ENCODE results near the gene ACSF3.
"Not testable (repeated sequence)": the region's sequence is repeated elsewhere in the genome, so short reads cannot be mapped to it uniquely, and the experiment has no call there.

The ACSF3 gene

GRCh38 chr16:89172171-89172527 lies 78.5 kb downstream of the ACSF3 start:
- no peak for DNase-seq

DNA sequence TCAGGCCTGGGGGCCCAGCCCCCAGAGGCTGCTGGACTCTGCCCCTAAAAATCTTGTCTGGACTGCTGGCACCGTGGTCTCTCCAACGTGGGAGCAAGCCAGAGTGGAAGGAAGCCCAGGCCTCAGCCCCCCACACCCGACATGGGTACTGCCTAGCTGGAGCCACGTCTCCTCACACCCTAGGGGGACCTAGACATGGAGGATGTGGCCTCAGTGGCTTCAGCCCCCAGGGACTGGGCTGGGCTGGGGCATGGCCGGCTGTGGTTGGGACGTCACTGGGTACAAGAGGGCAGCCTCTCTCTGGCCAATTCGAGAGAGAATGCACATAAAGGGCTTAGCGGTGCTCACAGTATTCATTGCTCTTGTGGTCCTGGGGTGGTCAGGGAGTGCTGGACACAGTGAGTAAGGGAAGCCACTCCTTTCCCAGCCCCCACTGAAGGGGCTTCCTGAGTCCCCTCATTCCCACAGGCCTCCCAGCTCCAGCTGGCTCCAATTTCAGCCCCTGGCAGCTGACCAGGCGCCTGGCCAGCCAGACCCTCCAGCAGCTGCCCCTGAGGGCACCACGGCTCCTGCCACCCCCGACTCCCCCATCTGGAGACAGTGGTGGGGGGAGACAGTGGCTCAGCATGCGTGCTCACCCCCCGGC lies 79.0 kb downstream of the ACSF3 start:
- no peak for DNase-seq

GRCh38 chr16:89173174-89173921 lies 79.7 kb downstream of the ACSF3 start:
- DNase-seq: no peak

DNA sequence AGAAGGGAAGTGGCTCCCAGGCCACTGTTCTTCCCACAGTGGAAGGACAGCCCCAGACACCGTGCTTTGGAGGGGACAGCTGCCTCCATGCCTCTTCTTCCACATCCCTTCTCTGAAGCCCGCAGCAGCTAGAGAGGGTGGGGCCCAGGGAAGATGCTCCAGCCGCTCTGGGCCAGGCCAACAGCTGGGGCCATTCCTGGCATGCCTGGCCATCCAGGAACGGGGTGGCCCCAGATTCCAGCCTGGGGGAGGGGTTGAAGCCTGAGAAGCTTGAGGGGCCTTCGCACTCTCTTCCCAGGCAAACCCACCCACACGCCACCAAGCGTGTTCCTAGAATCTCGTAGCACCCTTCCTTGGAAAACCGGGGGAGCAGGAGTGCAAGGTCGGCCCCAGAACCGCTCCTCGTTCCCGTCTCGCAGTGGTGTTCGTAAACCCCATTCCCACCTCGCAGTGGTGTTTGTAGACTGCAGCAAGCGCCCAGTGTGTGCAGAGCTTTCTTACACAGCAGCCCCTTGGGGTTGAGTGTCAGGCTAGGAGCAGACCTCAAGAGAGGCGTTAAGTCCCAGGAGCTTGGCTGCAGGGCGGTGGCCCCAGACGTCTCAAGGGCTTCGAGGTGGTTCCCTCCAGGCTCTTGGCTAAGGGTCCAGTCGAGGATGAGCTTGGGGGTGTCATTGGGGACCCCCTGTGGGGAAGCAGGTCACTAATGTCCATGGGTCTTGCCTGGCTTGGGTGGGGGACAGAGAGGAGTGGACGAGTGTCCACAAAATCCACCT lies 80.6 kb downstream of the ACSF3 start:
- DNase-seq: no peak

DNA sequence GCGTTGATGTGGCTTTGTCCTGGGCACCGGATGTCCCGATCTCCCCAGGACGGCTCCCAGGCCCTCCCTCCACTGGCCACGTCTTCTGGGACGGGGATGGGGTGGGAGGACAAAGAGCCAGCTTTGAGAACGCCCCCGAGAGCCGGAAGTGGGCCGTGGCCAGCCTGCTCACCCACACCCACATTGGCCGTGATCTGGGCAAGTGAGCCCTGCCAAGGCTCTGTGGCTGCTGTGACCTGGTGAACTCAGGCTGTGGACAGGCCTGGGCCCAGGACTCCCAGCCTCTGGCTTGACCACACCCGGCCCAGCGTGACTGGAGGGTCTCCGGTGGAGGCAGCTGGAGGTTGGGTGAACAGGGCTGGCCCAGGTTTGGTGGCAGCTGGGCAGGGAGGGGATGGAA lies 81.2 kb downstream of the ACSF3 start:
- DNase-seq: no peak

DNA sequence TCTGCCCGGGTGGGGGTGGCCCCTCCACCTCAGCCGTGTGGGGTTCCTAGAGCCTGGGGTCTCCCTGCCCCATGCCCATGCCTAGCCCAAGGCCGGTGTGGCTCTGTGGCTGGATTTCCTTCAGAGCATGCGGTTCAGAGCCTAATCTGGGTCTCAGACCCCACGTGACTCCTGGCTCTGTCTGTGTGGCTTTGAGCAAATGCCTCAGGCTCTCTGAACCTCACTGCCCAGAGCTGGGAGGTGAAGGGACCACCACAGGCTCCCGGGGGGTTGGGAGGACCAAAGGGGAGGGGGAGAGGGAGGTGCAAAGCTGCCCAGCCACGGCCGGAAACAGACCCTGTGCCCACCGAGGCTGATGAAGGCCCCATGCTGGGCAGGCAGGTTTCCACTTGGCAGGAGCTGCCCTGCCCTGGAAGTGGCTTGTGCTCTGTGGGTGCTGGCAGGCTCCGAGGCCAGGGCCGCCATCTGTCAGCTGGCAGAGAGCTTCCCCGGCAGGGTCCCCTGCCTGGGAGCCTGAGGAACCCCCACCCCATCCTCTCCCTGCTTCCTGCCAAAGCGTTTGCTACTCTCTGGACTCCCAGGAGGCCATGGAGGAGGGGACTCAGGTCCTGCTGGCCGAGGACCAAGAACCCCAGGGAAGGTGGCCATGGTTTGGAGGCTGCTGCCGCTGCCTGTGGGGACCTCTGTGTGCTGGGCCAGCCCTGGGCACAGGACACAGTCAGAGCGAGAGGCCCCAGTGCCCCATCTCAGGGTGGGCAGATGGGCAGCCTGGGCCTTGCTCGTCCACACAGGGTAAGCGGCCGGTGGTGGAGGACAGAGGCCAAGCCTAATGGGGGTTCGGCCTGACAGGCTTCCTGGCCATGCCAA lies 81.9 kb downstream of the ACSF3 start:
- no peak for DNase-seq

DNA sequence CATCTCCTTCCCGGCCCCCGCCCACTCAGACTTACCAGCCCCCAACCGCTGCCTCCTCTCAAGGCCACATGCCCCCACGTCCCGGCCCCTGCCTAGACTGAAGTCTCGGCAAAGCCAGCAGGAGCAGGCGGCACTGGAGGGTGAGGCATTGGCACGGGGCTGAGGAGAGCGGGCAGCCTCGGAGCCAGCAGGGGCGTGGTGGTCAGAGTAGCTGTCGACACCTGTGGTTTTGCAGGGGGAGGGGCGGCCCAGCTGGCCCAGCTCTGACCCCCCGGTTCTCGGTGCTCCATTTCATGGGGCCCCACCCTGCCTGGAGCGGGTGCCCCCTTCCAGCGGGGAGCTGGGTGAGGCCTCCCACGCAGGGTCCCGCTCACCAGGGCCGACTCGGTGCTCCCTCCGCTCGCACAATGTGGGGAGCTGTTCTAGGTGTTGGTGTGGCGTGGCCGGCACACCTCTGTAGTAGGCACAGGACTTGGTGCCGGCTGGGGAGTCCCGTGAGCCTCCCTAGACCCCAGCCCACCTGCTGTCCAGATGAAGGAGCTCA lies 82.6 kb downstream of the ACSF3 start:
- no peak for DNase-seq

DNA sequence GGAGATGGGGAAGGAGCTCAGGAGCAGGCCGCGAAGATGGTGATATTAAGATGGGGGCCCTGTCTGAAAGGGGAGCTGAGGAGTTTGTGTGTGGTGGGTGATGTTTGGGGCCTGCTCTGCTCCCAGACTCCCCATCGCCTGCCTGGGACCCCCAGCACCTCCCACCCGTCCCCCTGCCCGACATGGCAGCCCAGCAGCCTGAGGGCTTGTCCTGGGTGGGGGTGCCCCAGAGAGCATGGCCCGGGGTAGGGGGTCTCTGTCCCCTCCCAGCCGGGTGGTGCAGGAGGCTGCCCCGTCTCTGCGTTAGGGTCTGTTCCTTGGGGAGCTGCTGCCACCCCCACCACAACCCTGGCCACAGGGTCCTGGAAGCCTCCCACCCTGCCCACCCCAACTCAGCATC lies 83.1 kb downstream of the ACSF3 start:
- DNase-seq: no peak

DNA sequence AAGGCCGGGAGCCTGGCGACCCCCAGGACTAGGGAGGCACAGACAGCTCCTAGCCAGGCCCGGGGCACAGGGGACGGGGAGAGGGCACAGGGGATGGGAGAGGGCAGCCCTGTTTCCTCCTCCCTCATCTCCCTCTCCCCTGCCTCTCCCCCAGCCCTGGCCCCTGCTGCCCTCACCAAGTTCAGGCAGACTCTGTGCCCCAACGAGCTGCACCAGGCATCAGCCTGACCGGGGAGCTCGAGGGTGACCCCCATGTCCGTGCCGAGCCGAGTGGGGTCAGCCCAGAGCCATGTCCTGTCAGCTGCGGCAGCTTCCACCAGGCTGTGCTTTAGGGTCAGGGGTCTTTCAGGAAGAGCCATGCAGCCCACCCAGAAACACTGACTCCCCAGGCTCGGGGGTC lies 83.8 kb downstream of the ACSF3 start:
- no peak for DNase-seq

DNA sequence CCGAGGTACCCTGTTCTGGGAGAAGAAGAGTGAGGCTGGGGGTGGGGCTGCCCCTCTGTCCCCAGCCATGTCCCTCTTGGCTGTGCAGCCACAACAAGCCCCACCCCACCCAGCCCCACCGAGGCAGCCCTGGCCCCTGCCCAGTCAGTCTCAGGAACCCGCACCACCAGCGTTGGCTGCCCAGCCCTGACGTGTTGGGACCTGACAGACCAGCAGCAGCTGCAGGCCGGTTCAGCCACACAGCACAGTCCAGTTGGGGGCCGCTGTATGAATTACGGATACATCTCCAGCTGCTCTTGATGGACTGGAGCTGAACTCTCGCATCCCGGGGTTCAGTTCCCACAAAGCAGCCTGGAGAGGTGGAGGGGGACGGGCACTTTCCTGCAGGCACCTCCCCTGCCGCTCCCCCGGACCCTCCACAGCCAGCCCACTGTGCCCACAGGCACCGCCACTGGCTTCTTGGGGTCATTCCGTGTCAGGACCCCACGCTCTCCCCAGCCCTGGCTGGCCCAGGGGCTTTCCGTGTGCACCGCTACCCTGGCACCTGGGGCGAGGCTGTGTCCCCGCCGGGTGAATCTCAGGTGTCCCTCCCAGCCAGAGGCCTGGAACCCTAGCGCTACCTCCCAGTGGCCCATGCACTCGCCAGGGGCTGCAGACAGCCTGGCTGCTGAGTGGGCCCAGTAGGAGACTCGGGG lies 84.9 kb downstream of the ACSF3 start:
- DNase-seq: no peak

GRCh38 chr16:89179148-89179484 lies 85.5 kb downstream of the ACSF3 start:
- no peak for DNase-seq

DNA sequence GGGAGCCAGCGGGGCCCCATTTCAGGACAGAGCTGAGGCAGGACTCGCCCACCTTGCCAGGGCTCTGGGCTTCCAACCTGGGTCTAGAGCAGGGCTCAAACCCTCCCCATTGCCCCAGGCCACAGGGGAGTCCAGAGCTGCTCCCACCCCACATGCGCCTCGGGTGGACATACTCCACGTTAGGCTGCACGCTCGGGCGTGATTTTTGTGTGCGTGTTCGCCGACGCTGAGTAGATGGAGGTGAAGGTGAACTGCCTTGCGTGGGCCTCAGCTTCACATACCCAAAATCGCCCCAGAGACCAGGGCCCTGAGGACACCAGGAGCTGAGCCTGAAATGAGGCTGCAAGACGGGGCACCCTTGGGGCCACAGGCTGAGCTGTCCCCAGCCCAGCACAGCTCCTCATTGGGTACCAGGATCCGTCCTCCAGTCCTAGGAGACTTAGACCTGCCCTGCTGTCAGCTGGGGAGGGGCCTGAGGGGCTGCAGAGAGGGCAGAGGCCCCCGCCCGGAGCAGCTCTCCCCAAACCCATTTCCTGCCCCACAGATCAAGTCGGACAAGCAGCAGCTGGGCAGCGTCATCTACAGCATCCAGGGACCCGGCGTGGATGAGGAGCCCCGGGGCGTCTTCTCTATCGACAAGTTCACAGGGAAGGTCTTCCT lies 86.1 kb downstream of the ACSF3 start:
- DNase-seq: no peak

- no peak for DNase-seq
These were observed 89.8 kb downstream of the ACSF3 start for GRCh38 chr16:89183463-89183862.

GRCh38 chr16:89183975-89184676 lies 90.5 kb downstream of the ACSF3 start:
- no peak for DNase-seq

DNA sequence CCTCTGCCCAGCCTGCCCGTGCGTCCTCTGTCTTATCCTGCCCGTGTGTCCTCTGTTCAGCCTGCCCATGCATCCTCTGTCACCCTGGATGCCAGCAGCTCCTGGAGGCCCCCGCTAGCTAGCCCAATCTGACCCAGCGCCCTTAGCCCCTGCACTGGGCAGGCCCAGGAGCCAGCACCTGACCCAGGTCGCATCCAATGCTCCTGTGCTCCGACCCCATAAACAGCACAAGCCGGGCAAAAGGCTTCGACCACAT lies 91.0 kb downstream of the ACSF3 start:
- no peak for DNase-seq

GRCh38 chr16:89184933-89185794 lies 91.5 kb downstream of the ACSF3 start:
- no peak for DNase-seq

GRCh38 chr16:89185887-89186592 lies 92.4 kb downstream of the ACSF3 start:
- DNase-seq: not testable (repeated sequence)

DNA sequence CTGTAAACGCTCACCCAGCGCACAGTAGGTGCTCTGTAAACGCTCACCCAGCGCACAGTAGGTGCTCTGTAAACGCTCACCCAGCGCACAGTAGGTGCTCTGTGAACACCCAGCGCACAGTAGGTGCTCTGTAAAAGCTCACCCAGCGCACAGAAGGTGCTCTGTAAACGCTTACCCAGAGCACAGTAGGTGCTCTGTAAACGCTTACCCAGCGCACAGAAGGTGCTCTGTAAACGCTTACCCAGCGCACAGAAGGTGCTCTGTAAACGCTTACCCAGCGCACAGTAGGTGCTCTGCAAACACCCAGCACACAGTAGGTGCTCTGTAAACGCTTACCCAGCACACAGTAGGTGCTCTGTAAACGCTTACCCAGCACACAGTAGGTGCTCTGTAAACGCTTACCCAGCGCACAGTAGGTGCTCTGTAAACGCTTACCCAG lies 93.0 kb downstream of the ACSF3 start:
- DNase-seq: not testable (repeated sequence)
